NOMO-1 (cell line): ENCODE measurements around the gene HERC4.
"Not testable (repeated sequence)": the region's sequence is repeated elsewhere in the genome, so short reads cannot be mapped to it uniquely, and the experiment has no call there.

Source experiments
- DNase-seq, 2 experiments: peaks; one replicate each; lab custom pipeline; 2025; ENCODE audit not compliant: unreplicated experiment in 2 of 2; lab: John Stamatoyannopoulos, UW

Gene HERC4

DNA sequence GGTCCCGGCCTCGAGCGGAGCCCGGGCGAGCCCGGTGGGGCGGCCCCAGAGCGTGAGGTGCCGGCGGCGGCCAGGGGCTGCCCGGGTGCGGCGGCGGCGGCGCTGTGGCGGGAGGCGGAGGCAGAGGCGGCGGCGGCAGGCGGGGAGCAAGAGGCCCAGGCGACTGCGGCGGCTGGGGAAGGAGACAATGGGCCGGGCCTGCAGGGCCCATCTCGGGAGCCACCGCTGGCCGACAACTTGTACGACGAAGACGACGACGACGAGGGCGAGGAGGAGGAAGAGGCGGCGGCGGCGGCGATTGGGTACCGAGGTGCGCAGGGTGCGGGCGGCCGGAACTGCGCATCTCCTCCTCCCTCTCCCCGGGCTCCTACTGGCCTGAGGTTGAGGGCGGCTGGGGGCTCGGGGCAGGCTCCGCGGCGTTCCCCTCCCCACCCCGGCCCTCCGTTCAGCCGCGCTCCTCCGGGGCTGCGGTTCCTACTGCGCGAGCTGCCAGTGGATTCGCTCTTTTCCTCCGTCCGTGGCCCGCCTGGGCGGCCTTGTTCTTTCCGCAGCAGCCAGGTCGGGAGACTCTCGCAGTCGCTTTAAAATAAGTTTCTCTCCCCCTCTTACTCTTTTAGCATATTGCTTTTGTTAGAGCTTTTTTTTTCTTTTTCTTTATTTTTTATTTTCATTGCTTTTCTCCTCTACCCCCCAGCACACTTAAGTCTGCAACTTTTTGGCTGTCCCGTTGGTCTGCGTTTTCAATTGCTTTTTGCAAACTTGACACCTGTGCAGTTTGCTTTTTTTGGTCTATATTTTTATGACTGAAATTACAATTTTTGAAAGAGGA is 190.0 kb downstream of the HERC4 start:
- DNase-seq = peak; percentile 69 to 71

DNA sequence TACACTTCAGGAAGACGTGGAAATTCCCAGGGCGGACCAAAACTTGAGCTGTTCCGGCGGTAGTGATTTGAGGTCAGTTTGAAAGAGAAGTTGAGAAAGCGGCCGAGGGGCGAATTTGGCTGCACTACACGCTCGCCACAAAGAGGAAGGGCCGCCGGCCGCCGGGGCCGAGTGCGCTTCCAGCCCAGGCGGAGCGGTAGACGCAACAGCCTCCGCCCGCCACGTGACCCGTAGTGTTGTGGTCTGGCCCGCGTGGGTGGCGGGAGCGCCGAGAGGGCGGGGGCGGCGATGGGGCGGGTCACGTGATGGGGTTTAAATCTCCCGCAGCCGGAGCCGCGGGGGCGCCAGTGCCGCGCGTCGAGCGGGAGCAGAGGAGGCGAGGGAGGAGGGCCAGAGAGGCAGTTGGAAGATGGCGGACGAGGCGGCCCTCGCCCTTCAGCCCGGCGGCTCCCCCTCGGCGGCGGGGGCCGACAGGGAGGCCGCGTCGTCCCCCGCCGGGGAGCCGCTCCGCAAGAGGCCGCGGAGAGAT is 190.7 kb downstream of the HERC4 start, which contains the start of gene SIRT1:
TSS of gene SIRT1 (plus strand) at position 344 of the 529 bp plus-strand sequence. CDS start at position 410, 66 bp downstream.
- peak; percentile 94 to 98 for DNase-seq

DNA sequence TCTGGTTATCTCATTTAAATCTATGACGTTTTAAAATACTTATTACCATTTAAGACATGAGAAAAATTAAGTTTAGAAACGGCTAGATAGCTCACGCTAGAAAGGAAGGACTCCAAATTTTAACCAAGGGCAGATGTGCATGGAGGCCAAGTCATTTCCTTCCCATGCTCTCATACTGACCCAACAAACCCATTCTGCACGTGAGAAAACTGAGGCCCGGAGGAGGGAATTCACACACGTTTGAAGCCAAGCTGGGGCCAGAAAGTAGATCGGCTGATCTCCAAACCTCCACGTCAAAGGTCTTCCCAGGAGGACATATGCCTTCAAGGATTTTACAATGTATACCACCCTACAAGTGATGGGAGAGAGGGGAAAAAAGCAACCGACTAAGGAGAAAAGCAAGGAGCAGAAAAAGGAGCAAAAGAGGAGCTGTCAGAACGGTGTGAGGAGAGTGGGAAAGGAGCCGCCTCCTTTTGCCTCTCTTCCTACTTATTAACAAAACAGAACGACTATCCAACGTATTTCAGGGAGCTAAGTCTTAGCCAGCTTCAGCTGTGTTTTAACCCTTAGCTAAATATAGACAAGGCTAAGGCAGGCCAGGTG is 191.3 kb downstream of the HERC4 start:
- DNase-seq = no peak

DNA sequence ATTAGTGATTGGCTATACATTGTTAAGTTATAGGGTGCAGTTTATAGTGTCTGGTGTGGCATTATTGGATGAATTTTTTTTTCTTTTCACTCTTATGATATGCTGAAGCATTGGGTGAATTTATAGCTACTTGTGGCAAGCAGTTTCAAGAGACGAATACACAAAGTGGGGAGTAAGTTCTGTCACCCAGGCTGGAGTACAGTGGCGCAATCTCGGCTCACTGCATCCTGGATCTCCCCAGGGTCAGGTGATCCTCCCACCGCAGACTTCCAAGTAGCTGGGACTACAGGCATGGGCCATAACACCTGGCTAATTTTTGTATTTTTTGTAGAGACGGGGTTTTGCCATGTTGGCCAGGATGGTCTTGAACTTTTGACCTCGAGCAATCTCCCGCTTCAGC is 196.9 kb downstream of the HERC4 start:
- DNase-seq = no peak

DNA sequence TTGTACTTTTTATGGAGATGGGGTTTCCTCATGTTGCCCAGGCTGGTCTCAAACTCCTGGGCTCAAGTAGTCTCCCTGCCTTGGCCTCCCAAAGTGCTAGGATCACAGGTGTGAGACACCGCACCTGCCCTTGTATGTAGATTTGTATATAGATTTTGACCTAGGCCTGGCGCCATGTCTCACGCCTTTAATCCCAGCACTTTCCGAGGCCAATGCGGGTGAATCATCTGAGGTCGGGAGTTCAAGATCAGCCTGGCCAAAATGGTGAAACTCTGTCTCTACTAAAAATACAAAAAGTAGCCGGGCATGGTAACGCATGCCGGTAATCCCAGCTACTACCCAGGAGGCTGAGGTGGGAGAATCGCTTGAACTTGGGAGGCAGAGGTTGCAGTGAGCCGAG is 197.7 kb downstream of the HERC4 start:
- not testable (repeated sequence) for DNase-seq

DNA sequence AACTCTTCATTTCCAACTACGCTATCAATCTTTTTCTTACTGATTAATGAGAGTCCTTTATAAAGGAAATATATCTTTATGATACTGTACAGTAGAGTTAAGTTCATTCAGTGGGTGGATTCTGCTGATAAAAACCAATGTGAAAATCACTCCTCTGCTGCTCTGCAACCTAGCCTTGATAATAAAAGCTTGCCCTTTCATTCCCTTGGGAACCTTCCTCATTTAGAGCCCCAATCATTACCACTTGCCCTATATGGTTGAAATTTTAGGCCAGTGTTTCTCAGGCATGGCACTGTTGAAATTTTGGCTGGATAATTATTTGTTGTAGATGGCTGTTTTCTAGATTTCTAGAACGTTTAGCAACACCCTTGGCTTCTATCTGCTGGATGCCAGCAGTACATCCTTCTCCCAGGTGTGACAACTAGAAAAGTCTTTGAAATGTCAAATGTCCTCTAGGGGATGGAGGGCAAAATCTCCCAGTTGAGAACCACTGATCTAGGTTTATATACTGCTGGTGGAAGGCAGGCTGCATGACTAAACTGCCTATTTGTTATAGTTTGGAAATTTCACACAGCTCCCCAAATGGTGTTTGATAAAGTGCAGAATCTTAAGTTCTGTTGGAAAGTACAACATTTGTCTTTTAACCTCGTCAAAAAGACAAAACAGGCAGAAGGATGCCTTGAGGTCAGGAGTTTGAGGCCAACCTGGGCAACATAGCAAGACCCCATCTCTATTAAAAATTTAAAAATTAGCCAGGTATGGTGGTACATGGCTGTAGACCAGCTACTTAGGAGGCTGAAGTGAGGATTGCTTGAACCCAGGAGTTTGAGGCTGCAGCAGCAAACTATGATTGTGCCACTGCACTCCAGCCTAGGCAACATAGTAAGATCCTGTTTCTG is 199.5 kb downstream of the HERC4 start:
- no peak for DNase-seq
